ENCODE data around the gene KLK6.

The KLK6 gene

DNA sequence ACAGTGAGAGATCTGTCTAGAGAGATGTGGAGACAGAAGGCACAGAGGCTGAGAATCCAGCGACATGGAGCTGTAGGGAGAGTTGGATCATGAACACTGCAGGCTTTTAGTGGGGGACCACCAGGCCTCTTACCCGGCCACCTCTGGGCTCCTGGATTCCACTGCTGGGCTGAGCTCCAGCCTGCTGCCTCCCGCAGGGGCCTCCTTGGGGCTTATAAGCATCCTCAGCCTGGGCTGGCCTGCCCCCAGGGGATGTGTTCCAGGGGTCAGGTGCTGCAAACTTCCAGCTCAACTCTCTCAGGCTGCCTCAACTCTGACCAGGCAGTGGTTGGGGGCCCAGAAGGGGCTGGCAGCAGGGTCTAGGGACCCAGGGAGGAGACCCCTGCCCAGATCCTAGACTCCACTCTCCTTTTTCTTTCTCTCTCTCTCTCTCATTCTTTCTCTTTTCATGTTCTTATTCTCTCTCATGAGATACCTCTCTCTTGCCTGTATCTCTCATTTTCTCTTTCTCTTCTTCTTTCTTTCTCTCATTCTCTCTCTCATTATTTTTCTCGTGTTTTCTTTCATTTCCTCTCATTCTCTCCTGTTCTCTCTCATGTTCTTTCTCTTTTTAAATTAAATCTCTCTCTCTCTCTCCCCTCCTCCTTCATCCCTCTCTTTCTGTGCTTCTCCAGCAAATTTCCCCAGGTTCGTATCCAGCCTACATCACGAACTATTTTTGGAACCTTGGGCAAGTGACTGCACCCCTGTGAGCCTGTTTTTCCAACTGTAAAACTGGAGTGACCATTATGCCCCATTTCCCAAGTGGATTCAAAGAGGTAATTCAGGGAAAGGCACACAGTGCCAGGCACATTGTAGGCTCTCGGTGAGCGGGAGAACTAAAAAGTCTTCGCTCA, 57.9 kb downstream of the KLK6 start, which contains the start of gene KLK4:
Gene KLK4, minus strand, starts transcription at position 190 of the 896 bp plus-strand sequence. CDS start 657 bp downstream, outside the sequence.
- 61% methylated on average over 9 of the region's 9 CpGs for WGBS (ENCODE audit: insufficient coverage)
- H3K27me3 ChIP-seq (replicated peaks in 2 of 5; ENCODE audit: control insufficient read depth in 4 of 5, insufficient read depth in 5 of 5, low read length in 4 of 5): peaks cover 3 to 91% (median 32%) of the 10 kb centered on the region in 5 experiments
- CTCF ChIA-PET: no interaction called here

DNA sequence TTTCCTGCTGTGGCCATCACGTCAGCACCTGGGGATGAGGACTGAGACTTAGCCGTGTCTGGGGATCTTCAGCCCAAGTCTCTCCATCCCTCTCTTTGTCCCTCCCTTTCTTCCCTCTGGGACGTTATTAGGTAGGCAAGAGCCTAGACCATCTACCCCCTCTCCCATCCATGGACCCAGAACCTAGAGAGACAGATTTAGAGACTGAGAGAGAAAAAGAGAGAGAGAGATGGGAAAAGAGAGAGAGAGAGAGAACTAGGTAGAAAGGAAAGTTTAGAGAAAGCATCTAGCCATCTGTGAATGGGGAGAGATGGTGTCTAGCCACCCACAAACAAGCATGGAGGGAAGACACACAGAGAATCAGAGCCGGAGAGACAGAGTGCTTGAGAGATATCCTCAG, 58.7 kb downstream of the KLK6 start:
- no peak for DNase-seq
- H3K9me3 ChIP-seq (ENCODE audit: control extremely low read depth in 1 of 5, control insufficient read depth in 4 of 5, insufficient read depth in 2 of 5, low read depth in 1 of 5, low read length in 4 of 5): no peaks in the 10 kb centered on the region
- H3K27ac ChIP-seq (ENCODE audit: insufficient read depth in 1 of 2, low read depth in 1 of 2, low read length in 2 of 2, poor library complexity in 1 of 2, severe bottlenecking in 2 of 2): no peak overlapping the region
- ChIA-PET POLR2A (no interaction called here), CTCF (no interaction called here)
- peaks cover 0 to 8% (median 1%) of the 10 kb centered on the region in 4 experiments for H3K4me1 ChIP-seq (ENCODE audit: control extremely low read depth in 1 of 4, control insufficient read depth in 4 of 4, insufficient read depth in 4 of 4, low read length in 3 of 4)
- WGBS (ENCODE audit: insufficient coverage): 73% methylated on average over 3 of the region's 4 CpGs
- no peaks in the 10 kb centered on the region for H3K36me3 ChIP-seq (ENCODE audit: control insufficient read depth in 4 of 4, insufficient read depth in 4 of 4, low read length in 3 of 4)
- no peak overlapping the region for H3K4me3 ChIP-seq (ENCODE audit: control insufficient read depth in 1 of 7, extremely low read depth in 1 of 7, insufficient read depth in 4 of 7, low read depth in 2 of 7, low read length in 6 of 7)
- peaks cover 3 to 84% (median 36%) of the 10 kb centered on the region in 5 experiments for H3K27me3 ChIP-seq (replicated peaks in 2 of 5; ENCODE audit: control insufficient read depth in 4 of 5, insufficient read depth in 5 of 5, low read length in 4 of 5)

More for the DNA sequence above, 57.9 kb downstream of the KLK6 start, which contains the start of gene KLK4:
- Histone ChIP-seq H3K36me3 (ENCODE audit: control insufficient read depth in 4 of 4, insufficient read depth in 4 of 4, low read length in 3 of 4) (no peaks in the 10 kb centered on the region), H3K27ac (ENCODE audit: insufficient read depth in 1 of 2, low read depth in 1 of 2, low read length in 2 of 2, poor library complexity in 1 of 2, severe bottlenecking in 2 of 2) (no peak within 1 kb of the TSS), H3K4me1 (ENCODE audit: control extremely low read depth in 1 of 4, control insufficient read depth in 4 of 4, insufficient read depth in 4 of 4, low read length in 3 of 4) (peaks cover 0 to 8% (median 1%) of the 10 kb centered on the region in 4 experiments), H3K4me3 (ENCODE audit: control insufficient read depth in 1 of 7, extremely low read depth in 1 of 7, insufficient read depth in 4 of 7, low read depth in 2 of 7, low read length in 6 of 7) (no peak within 1 kb of the TSS), H3K9me3 (ENCODE audit: control extremely low read depth in 1 of 5, control insufficient read depth in 4 of 5, insufficient read depth in 2 of 5, low read depth in 1 of 5, low read length in 4 of 5) (no peaks in the 10 kb centered on the region)
- no peak for DNase-seq
- POLR2A ChIA-PET: no interaction called here

DNA sequence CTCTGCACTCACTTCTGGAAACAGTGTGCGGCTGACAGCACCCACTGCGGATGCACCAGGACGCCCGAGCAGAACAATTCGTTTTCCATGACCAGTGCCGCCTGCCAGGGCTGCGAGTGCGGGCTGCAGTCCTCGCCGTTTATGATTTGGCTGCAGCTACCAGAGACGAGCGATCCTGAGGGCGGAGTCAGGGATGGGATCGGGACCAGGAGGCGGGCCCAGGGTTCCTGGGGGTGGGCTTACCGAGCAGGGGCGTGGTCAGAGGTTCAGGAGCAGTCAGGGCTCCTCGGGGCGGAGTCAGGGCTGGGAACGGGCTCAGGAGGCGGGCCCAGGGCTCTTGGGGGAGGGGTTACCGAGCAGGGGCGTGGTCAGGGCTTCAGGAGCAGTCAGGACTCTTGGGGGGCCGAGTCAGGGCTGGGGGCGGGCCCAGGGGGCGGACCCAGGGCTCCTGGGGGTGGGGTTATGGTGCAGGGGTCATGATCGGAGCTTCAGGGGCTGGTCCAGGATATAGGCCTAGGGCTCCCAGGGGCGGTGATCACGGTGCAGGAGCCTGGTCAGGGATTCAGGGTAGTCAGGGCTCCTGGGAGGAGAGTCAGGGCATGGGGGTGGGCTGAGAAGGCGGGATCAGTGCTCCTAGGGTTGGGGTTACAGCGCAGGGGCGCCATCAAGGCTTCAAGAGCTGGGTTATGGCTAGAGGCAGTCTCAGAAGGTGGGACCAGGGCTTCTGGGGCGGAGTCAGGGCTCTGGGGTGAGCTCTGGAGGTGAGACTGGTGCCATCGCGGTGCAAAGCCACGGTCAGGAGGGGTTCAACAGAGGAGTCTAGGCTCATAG, 59.9 kb downstream of the KLK6 start:
- ChIA-PET CTCF (interaction anchor here (1.3 kb wide), 1 partner anchor 12 kb away, joined by 4 read pairs; no protein-coding TSS in a partner anchor), POLR2A (no interaction called here)
- peak overlapping the region in 2 of 7 experiments; percentile 5 to 32 for H3K4me3 ChIP-seq (ENCODE audit: control insufficient read depth in 1 of 7, extremely low read depth in 1 of 7, insufficient read depth in 4 of 7, low read depth in 2 of 7, low read length in 6 of 7)

More for the DNA sequence above, 59.9 kb downstream of the KLK6 start:
- no peak overlapping the region for H3K27ac ChIP-seq (ENCODE audit: insufficient read depth in 1 of 2, low read depth in 1 of 2, low read length in 2 of 2, poor library complexity in 1 of 2, severe bottlenecking in 2 of 2)
- peaks cover 0 to 8% (median 1%) of the 10 kb centered on the region in 4 experiments for H3K4me1 ChIP-seq (ENCODE audit: control extremely low read depth in 1 of 4, control insufficient read depth in 4 of 4, insufficient read depth in 4 of 4, low read length in 3 of 4)
- no peaks in the 10 kb centered on the region for H3K9me3 ChIP-seq (ENCODE audit: control extremely low read depth in 1 of 5, control insufficient read depth in 4 of 5, insufficient read depth in 2 of 5, low read depth in 1 of 5, low read length in 4 of 5)
- H3K36me3 ChIP-seq (ENCODE audit: control insufficient read depth in 4 of 4, insufficient read depth in 4 of 4, low read length in 3 of 4): no peaks in the 10 kb centered on the region
- 7% methylated on average over 21 of the region's 36 CpGs for WGBS (ENCODE audit: insufficient coverage)
- peak; percentile 26 to 38 (median 32) for DNase-seq
- peaks cover 3 to 73% (median 32%) of the 10 kb centered on the region in 5 experiments for H3K27me3 ChIP-seq (replicated peaks in 2 of 5; ENCODE audit: control insufficient read depth in 4 of 5, insufficient read depth in 5 of 5, low read length in 4 of 5)

All from common myeloid progenitor, CD34-positive (primary cell).